ENCODE data around the gene PPIG.
"Not testable (repeated sequence)": the region's sequence is repeated elsewhere in the genome, so short reads cannot be mapped to it uniquely, and the experiment has no call there.

Gene PPIG

DNA sequence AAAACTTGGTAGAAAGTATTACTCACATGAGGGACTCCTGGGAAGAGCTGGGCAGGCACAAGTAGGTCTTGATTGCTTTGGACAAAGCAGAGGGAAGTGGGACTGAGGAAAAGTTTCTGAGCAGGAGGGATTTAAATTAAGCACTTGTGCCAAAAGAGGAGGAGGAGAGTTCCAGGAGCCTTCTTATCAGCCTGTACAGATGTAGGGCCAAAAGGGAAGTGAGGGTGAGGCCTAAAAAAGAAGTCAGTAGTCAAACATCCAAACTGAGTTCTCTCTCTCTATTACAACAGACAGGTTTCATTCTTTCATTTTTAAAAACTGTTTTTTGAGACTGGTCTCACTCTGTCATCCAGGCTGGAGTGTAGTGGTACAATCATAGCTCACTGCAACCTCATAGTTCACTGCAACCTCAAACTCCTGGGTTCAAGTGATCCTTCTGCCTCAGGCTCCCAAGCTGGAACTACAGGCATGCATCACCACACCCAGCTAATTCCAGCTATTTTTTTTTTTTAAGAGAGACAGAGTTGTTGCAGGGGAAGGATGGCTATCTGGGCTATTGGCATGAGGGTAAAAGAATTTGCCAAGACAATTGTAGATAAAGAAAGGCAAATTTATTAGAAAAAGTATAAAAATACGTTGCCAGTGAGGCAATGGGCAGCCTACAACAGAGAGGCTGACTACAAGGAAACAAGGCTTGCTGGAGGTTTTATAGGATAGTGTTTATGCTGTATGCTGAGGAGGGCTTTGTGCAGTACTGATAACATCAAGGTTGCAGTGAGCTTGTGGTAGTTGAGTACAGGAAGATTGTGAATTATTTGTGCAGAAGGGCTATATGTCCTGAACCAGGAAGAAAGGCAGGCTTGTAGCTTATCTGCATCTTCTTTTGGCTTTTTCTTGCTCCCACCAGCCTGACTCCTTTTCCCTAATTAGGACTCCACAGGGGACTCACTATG, 81.1 kb downstream of the PPIG start:
- no peak for DNase-seq

- no peak for DNase-seq
Observed at GRCh38 chr2:169667583-169667982, 83.4 kb downstream of the PPIG start.

DNA sequence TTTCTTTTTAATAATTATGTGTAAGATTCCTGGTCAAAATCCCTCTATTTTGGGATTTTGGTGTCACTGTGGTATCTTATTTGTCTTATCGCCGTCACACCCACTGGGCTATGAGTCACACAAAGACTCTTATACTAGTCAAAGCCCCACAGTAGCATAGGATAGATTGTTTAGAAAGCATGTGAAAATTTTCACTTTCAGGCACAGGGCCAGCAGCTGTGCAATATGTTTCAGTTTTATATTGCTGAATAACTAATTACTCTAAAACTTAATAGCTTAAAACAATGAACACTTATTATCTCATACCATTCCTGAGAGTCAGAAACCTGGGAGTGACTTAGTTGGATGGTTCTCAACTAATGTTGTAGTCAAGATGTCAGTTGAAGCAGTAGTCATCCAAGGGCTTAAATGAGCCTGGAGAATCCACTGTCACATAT, 86.1 kb downstream of the PPIG start:
- no peak for DNase-seq

- DNase-seq: no peak
Observed at GRCh38 chr2:169670937-169671336, 86.8 kb downstream of the PPIG start.

GRCh38 chr2:169672406-169672805, 88.3 kb downstream of the PPIG start:
- DNase-seq: no peak

DNA sequence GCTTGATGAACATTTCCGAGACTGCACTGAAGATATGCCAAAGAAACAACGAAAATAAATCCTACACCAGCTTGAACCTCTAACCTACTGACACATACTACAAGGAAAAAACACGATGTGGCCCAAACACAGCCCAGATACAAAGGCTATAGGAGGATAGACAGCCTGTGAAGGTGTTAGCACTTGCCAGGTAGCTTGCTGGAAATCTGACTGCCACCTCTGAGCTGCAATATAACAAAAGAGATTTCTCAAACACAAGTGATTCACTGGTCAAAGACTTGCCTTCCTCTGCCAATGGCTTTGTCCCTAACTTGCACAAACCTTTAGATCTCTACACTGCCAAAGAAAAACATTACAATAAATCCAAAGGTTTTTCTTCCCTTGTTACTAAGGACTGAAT, 89.0 kb downstream of the PPIG start:
- no peak for DNase-seq

DNA sequence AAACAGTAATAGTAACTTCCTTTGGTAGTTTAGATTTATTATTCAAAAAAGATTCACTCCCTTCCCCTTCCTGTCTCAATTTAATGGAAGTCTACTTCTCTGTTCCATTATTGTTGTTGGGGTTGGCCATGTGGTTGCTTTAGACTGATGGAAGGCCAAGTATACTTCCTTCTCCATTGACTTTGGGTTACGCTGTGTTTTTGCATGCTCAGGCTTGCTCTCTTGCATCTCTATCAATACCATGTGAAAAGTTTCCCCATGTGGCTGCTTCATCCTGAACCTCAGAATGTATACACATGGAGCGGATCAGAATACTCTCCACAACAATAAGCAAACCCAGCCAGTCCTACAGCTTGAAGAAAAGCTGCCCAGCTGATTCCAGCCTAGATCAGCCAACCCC, 89.8 kb downstream of the PPIG start:
- DNase-seq: no peak

- DNase-seq: no peak
Observed at GRCh38 chr2:169676357-169676756, 92.2 kb downstream of the PPIG start.

- DNase-seq: no peak
Observed at GRCh38 chr2:169676850-169677249, 92.7 kb downstream of the PPIG start.

DNA sequence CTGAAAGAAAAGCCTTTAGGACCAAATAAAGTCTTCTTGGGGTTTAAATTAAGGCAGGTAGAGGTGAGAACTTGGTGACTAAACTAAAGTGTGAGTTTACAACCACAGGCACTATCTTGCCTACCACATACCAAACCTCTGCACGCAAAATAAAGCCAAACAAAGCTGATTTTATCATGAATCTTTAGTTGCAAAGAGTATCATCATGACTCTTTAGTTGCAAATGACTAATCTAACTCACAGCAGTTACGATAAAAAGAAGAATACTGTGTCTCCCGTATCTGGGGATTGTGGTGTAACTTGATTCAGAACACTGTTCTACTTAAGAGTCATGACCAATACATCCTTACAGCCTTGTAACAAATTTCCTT, 98.9 kb downstream of the PPIG start:
- DNase-seq: no peak

DNA sequence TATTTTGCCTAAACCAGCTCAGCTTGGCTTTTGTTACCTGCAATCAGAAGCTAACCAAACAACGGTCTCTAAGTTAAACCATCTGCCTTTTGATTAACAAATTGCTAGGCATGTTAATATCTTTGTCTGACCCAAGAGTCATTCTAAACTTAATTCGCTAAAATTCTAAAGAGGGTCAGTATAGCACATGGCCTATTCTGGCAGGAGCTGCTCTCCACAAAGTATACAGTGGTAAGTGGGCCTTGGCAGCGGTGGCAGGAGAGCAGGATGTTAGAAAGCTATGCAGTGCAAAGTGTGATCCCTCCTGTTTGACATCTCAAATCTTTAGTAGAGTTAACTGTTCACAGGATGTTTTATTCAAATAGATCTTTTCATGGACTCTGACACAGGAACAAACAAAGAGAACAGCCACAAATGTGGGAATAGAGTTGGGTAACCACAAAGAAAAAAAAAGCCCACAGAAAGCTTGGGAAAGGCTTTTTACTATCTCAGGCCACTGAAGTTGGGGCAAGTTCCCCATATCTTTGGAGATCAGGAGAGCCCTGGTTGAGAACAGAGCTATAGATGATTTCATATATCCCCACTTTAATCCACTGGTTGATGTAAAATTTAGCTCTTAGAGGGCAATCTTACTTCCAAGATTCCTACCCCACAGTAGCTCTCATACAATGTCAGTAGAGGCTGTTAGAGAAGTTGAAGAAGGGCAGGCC, 99.4 kb downstream of the PPIG start:
- no peak for DNase-seq

DNA sequence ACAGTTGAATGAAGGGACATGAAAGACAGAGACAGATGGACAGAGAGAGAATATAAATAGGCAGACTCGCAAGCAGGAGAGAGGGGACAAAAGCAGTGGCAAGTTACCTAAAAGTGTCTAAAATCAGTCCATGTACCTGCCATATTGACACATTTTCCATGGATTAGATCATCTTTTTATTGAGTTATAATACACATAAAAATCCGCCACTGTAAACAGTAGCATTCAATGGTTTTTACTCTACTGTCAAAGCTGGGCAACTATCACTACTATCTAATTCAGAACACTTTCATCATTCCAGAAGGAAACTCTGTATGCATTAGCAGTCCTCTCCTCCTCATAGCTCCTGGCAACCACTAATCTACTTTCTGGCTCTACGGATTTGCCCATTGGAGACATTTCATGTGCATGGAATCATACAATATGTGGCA, 100.0 kb downstream of the PPIG start:
- DNase-seq: no peak

GRCh38 chr2:169684712-169685111, 100.6 kb downstream of the PPIG start:
- DNase-seq: not testable (repeated sequence)

DNA sequence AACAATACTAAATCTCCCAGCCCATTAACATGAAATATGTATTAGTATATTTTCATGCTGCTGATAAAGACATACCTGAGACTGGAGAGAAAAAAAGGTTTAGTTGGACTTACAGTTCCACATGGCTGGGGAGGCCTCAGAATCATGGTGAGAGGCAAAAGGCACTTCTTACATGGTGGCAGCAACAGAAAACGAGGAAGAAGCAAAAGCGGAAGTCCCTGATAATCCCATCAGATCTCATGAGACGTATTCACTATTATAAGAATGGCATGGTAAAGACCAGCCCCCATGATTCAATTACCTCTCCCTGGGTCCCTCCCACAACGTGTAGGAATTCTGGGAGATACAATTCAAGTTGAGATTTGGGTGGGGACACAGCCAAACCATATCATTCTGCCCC, 102.7 kb downstream of the PPIG start:
- DNase-seq: not testable (repeated sequence)

GRCh38 chr2:169687943-169688342, 103.8 kb downstream of the PPIG start:
- DNase-seq: not testable (repeated sequence)

DNA sequence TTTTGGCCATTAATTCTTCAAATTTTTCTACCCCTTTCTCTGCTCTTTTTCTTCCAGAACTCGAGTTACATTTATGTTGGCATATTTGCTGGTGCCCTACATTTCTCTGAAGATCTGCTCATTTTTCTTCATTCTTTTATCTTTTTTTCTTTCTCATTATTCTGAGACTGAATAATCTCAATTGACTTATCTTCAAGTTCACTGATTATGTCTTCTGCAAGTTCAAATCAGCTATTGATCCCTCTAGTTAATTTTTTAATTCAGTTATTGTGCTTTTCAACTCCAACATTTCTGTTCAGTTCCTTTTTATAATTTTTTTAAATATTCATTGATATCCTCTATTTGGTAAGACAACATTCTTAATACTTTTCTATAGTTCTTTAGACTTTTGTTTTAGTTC, 106.8 kb downstream of the PPIG start:
- no peak for DNase-seq
